Dermis blood vessel endothelial cell (primary cell): Measurements from ENCODE around the gene FASN. TPM values are rescaled to one million over a fixed set of nuclear protein-coding genes. Genes with fewer than 3 reads are reported as not detected.

ENCODE experiments used
- DNase-seq: peaks from one replicate; pipeline ENCODE4 v3.0.0; 2010
- total RNA-seq: library from RNA; depleted of rRNA; stranded (reverse); fragments of >200 nt; gene quantifications from 2 replicates; pipeline ENCODE4 v1.2.3, GENCODE V29; 2014

The FASN gene
- total RNA-seq, 1 donor from 2014 or later: 51.1 TPM

DNA sequence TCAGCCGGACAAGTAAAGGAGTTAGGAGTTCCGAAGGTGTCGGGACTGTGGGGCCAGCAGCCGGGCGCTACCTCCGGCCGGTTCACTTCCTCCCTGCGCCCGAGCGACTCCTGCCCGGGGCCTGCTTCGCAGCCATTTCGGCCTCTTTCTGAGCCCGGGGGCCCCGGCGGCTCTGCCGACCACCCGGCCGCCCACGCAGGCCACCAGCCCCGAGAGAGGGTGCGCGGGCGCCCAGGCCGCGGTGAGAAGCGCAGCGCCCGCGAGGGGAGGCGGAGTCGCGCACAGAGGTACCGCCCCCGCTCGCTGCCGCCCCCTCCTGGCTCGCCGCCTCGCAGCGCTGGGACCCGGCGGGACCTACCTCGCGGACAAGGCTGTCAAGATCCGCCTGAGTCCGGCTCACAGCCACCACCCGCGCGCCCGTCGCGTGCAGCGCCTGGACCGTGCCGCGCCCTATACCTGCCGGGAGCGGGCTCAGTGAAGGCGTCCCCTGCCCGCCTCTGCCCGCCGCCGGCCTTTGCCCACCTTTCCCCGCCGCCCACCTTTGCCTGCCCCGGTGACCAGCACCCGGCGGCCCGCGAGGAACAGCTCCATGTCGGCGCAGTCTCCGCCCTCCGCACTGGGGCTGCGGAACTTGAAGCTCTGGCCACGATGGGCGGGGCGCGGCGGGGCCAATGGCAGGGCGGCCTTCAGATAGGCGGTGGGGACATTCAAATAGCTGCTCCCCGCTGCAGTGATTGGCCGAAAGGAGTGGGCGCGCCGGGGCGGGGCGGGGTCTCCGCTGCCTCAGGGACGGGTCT, 60.7 kb downstream of the FASN start, which contains the start of gene DCXR:
Gene DCXR (minus strand): TSS at position 606 of the 797 bp plus-strand sequence. CDS start 15 bp downstream, at position 591.
- DNase-seq: peak; percentile 98

DNA sequence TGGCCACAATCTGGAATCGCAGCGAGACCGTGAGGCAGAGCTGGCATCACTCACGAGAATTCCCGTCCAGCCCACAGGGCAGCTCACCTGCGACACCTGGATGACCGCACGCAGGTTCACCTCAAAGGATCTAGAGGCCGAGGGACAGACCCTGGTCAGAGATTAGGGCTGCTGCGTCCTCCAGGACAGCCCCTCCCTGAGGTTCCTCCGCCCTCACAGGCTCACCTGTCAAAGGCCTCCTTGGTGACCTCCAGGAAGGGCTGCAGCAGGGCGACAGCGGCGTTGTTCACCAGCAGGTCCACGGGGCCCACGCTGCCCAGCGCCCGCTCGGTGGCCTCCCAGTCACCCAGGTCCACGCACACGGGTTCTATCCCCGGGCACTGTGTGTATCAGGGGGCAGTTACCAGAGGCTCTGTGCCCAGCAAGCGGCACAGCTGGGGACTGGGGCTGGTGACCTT, 61.4 kb downstream of the FASN start:
- DNase-seq: no peak

DNA sequence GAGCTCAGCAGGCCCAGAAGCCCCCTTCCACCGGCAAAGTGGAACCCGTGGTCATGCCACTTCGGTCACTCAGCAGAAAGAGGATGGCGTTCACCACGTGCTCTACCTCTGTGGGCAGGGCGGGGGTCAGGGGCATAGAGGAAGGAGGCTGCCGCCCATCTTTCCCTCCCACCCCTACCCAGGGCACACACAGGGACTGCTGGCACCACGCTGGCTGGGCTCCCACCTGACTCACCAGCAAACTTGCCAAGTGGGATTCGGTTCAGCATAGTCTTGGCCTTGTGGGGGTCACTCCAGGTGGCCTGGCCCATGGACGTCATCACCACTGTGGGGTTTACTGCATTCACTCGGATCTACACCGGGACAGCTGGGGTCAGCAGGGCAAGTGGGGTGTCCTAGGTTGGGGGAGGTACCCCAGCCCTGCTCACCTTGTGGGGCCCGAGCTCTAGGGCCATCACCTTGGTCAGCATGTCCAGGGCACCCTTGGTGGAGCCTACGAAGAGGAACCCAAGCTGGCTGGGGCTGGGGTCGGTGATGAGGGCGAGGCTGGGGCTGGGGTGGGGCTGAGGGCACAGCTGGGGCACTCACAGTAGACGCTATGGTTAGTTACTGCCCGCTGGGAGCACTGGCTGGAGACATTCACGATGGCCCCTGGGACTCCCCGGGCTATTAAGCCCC, 61.9 kb downstream of the FASN start:
- no peak for DNase-seq

DNA sequence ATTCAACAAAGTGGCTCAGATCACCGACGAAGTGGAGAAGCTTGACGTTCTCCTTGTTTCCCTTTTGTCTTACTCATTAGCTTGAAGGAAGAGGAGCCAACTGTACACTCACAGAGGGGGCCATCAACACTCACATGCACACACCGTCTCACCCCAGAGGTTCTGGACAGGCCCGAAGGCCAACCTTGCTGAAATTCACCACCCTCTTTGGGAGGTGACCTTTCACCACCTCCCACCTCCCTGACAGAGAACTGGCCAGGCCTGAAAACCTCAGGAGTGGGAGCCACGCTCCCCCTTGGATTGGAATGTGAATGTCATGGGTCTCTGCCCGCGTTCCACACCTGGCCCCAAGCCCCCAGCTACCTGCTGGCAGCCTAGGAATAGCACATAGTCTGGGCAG, 62.5 kb downstream of the FASN start:
- no peak for DNase-seq

DNA sequence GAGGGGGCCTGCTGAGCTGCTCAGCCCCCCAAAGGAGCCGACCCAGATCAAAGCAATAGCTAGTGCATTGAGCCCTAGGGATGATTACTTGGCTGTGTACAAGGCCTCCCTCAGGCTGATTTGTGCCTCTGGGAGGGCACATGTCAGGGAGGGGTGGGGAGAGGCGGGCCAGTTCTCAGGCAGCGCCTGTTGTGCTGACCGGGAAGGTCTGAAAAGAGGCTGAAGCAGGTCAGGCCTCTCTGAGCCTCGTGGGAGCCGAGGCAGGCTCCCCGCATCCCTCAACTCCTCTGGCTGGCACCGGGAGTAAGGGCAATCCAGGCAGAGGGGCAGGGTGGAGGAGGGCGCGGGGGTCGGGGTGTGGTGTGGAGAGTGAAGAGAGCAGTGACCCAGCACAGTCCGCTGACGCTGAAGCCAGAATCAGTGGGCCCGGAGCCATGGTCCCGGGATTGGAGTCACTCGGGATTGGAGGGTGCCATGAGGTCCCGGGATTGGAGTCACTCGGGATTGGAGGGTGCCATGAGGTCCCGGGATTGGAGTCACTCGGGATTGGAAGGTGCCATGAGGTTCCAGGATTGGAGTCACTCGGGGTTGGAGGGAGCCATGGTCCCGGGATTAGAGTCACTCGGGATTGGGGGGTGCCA, 63.5 kb downstream of the FASN start:
- DNase-seq: no peak

DNA sequence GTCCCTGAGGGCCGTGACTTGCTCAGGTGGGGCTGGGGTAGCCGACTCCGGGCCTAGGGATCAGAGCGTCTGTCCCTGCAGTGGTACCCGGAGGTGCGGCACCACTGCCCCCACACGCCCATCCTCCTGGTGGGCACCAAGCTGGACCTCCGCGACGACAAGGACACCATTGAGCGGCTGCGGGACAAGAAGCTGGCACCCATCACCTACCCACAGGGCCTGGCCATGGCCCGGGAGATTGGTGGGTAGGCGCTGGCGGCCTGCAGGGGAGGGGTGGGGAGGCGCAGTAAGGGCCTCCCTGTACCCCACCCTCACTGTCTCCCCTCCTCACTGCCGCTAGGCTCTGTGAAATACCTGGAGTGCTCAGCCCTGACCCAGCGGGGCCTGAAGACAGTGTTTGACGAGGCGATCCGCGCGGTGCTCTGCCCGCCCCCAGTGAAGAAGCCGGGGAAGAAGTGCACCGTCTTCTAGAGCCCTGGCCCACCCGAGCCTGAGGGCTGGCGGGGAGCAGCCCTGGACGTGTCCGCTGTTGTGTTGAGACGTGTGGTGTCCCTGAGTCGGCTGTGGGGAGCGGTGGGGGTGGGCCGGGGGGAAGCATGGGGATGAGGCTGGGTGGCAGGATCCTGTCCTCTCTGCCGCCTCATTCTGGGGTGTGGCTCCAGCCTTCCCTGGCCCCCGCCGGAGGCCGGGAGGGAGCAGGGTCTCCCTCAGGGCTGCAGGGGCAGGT, 64.5 kb downstream of the FASN start:
- DNase-seq: no peak

DNA sequence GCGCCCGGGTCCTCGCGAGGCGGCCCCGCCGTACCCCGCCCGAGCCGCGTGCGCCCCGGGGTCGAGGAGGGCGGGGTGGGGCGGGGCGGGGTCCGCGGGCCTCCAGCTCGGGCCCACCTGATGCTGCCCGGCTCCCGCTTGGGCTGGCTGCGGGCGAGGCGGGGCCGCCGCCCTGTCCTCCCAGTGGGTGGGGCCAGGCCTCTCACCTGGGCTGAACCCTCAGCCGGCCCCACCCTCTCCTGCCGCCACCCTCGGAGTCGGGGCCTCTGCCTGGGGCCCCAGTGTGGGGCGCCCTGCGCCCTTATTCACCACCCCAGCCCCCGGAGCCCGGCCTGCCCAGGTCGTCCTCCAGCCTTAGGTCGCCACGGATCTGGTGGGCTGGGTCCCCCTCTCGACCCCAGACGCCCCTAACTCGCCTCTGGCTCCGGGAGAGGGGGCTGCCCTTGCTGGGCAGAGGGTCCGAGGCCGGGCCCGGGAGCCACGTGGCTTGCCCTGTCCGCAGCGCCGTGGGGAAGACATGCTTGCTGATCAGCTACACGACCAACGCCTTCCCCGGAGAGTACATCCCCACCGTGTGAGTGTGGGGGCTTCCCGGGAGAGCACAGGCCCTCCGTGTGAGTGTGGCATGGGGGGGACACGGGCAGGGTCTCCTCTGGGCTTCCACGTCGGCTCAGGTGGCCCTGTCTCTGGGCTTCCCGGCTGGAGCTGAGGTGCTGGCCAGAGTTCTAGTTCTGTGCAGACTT, 66.0 kb downstream of the FASN start:
- no peak for DNase-seq

DNA sequence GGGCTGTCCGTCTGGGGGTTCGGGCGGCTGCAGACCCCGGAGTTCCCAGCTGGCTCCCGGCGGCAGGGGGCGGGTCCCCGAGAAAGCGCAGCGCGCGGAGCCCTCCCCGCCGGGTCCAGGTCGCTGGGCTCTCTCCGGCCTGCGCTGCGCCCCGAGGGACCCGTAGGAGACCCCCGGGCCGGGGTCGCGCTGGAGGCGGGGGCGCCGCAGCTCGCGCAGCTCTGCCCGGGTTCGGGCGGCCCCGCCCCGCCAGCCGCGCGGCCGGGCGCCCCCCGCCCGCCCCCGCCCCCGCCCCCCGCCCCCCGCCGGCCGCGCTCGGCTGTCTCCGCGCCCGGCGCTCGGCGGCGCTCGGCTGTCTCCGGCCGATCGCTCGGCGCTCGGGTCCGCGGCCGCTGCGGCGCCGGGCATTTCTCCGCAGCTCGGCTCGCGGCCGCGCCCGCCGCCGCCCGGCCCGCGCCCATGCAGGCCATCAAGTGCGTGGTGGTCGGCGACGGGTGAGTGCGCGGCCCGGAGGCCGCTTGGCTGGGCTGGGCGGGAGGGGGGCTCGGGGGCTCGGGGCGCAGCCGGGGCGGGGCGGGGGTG, 66.6 kb downstream of the FASN start, which contains the start of gene RAC3:
Gene RAC3 (plus strand): TSS at position 376 of the 582 bp plus-strand sequence. CDS start 84 bp downstream, at position 460.
- DNase-seq: peak; percentile 61

DNA sequence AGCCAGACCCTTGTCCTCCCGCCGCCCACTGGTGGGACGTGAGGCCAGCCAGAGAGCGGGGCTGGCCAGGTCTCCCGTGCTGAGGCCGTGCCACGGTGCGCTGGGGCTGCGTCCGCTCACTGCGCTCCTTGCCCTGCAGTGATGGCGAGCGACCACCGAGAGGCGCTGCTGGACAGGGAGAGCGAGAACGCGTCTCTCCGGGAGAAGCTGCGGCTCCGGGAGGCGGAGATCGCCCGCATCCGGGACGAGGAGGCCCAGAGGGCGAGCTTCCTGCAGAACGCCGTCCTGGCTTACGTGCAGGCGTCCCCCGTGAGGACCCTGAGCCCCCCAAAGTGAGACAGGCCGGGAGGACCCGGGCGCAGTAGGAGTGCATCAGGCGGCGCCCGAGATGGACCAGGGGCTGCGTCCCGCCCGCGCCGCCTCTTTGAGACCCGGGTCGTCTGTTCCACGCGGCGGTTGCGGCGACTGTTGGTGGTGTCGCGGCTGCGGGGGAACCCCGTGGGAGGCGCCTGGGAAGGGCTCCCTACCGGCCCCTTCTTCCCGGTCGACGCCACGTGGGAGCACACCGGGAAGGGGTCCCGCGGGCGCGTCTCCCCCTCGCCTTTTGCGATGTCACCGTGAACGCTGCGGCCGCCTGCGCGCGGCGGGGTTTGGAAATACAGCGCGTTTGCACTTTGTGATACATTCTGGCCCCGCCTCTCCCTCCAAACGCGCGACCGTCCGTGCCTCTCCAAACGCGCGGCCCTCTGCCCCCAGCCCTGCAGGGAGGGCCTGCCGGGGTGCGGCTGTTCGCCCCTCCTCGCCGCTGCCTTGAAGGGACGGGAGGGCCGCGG, 67.3 kb downstream of the FASN start:
- peak; percentile 92 for DNase-seq

DNA sequence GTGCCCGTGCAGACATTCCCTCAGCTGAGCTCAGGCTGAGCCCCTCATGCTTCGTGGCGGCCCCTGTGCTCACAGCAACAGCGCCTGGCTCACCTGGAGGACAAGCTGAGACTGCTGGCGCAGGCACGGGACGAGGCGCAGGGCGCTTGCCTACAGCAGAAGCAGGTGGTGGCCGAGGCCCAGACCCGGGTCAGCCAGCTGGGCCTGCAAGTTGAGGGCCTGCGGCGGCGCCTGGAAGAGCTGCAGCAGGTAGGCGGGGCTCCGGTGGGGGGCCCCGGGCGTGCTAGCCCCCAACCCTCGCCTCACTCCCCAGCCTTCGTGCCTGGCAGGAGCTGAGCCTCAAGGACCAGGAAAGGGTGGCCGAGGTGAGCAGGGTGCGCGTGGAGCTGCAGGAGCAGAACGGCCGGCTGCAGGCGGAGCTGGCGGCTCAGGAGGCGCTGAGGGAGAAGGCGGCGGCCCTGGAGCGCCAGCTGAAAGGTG, 68.0 kb downstream of the FASN start:
- no peak for DNase-seq

DNA sequence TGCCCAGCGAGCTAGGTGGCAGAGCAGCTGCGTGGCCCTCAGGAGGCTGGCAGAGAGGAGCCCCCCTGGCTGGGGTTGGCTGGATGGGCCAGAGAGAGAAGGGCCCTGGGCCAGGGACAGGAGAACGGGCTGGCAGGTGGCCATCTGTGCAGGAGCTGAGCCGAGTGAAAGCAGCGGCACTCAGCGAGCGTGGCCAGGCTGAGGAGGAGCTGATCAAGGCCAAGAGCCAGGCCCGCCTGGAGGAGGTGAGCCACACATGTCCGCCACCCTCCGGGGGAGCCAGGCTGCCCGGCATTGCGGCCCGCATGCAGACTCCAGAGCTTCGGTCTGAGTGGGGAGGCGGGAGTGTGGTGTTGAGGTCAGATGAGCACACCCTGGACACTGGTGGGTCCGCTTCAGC, 68.6 kb downstream of the FASN start:
- no peak for DNase-seq

DNA sequence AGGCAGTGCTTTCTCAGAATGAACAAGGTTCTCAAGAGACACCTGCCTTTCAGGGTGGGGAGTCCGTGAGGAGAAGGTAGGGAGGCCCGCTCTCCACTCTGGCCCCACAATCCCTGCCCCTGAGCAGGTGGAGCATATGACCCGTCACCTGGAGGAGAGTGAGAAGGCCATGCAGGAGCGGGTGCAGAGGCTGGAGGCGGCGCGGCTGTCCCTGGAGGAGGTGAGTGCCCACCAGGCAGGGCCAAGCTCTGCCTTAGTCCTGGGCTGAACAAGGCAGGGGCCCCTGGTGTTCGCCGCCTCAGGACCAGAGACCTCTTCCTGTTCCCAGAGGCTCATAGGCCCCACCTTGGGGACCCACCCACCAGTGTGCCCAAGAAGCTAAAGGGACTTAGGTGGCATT, 69.1 kb downstream of the FASN start:
- DNase-seq: no peak

Other genes with a start within 250 kb of the FASN start
- 1,052 and 1,490 TPM in 2 replicates for gene P4HB, start 237.7 kb downstream of the FASN start, total RNA-seq
- gene ARHGDIA, start 226.9 kb downstream of the FASN start, total RNA-seq: 195 and 495 TPM in 2 replicates
- 172 and 224 TPM in 2 replicates for gene ALYREF, start 206.7 kb downstream of the FASN start, total RNA-seq
- gene ANAPC11, start 206.5 kb downstream of the FASN start, total RNA-seq: 79.9 and 128 TPM in 2 replicates
- 0.28 TPM in 1 of 2 replicates, not detected in the other for gene NPB, start 196.0 kb downstream of the FASN start, total RNA-seq
- 41.0 and 80.1 TPM in 2 replicates for gene PCYT2, start 186.8 kb downstream of the FASN start, total RNA-seq
- gene SIRT7, start 180.1 kb downstream of the FASN start, total RNA-seq: 17.3 and 21.1 TPM in 2 replicates
- gene MAFG, start 170.5 kb downstream of the FASN start, total RNA-seq: 19.7 and 22.4 TPM in 2 replicates
- gene PYCR1, start 160.9 kb downstream of the FASN start, total RNA-seq: 59.4 and 97.8 TPM in 2 replicates
- gene MYADML2, start 151.0 kb downstream of the FASN start, total RNA-seq: not detected in 2 replicates
- gene NOTUM, start 137.0 kb downstream of the FASN start, total RNA-seq: 0.09 TPM in 1 of 2 replicates, not detected in the other
- 18.3 and 20.1 TPM in 2 replicates for gene ASPSCR1, start 120.6 kb downstream of the FASN start, total RNA-seq
- 27.0 and 33.0 TPM in 2 replicates for gene CENPX, start 75.4 kb downstream of the FASN start, total RNA-seq
- gene LRRC45, start 74.9 kb downstream of the FASN start, total RNA-seq: 15.1 and 23.3 TPM in 2 replicates
- 9.0 and 14.0 TPM in 2 replicates for gene RAC3, start 66.6 kb downstream of the FASN start, total RNA-seq
- gene DCXR, start 60.5 kb downstream of the FASN start, total RNA-seq: 56.8 and 63.8 TPM in 2 replicates
- 22.6 and 34.9 TPM in 2 replicates for gene RFNG, start 46.4 kb downstream of the FASN start, total RNA-seq
- gene GPS1, start 46.3 kb downstream of the FASN start, total RNA-seq: 84.2 and 112 TPM in 2 replicates
- gene DUS1L, start 32.4 kb downstream of the FASN start, total RNA-seq: 72.5 and 72.7 TPM in 2 replicates
- gene CCDC57, start 114.6 kb upstream of the FASN start, total RNA-seq: 5.4 and 9.4 TPM in 2 replicates
- 99.4 and 121 TPM in 2 replicates for gene SLC16A3, start 130.8 kb upstream of the FASN start, total RNA-seq
- gene CSNK1D, start 175.5 kb upstream of the FASN start, total RNA-seq: 39.3 and 69.2 TPM in 2 replicates
- not detected in 2 replicates for gene CD7, start 219.4 kb upstream of the FASN start, total RNA-seq
- 3.6 and 7.5 TPM in 2 replicates for gene SECTM1, start 235.5 kb upstream of the FASN start, total RNA-seq